ENCODE results near the gene IL2RA.

GRCh38 chr10:6037422-6037821 lies 24.7 kb downstream of the IL2RA start:
- TF ChIP-seq EZH2 (IDR thresholded peaks at IDR 0.05; ENCODE audit: borderline replicate concordance, low read depth, low read length, severe bottlenecking): no peak
- TF ChIP-seq CTCF (IDR thresholded peaks at IDR 0.05; ENCODE audit: extremely low read depth in 1 of 2, insufficient read depth in 1 of 2, low read depth in 1 of 2, low read length in 2 of 2): no peak
- no peak for TF ChIP-seq POLR2A (IDR thresholded peaks at IDR 0.05; ENCODE audit: low read depth, low read length)

Data from endothelial cell of umbilical vein (primary cell).